GM12878 (cell line): Measurements from ENCODE around the gene TAOK2. TPM values are rescaled to one million over a fixed set of nuclear protein-coding genes. Genes with fewer than 3 reads are reported as not detected.

ENCODE experiments used
- ATF7 ChIP-seq: fragments of 450-650 bp; IDR thresholded peaks from 2 replicates; pipeline ENCODE4 v1.6.1; 2016; ENCODE audit warnings: low read depth, mild to moderate bottlenecking
- BCL11A ChIP-seq: IDR thresholded peaks from 2 replicates; pipeline ENCODE4 v1.6.1; 2011; ENCODE audit warnings: low read depth, low read length
- CBFB ChIP-seq: IDR thresholded peaks from 2 replicates; pipeline ENCODE4 v1.6.1; 2016; ENCODE audit warnings: antibody characterized with exemption, low read depth
- ESRRA ChIP-seq: IDR thresholded peaks from 2 replicates; pipeline ENCODE4 v1.6.1; 2012; ENCODE audit warnings: mild to moderate bottlenecking, low read length, improper control_type of control experiment
- HDGF ChIP-seq: fragments of 450-650 bp; IDR thresholded peaks from 2 replicates; pipeline ENCODE4 v1.6.1; 2016; ENCODE audit warnings: antibody characterized with exemption
- IKZF1 ChIP-seq: fragments of 450-650 bp; conservative IDR thresholded peaks from 2 replicates; pipeline ENCODE4 v1.6.1; 2017; ENCODE audit warnings: antibody characterized with exemption, mild to moderate bottlenecking
- KLF5 ChIP-seq: fragments of 450-650 bp; IDR thresholded peaks from 2 replicates; pipeline ENCODE4 v1.6.1; 2014; ENCODE audit warnings: mild to moderate bottlenecking; ENCODE audit not compliant: partially characterized antibody
- MEF2B ChIP-seq: fragments of 450-650 bp; IDR thresholded peaks from 2 replicates; pipeline ENCODE4 v1.6.1; 2018; ENCODE audit warnings: mild to moderate bottlenecking, moderate library complexity; ENCODE audit not compliant: partially characterized antibody, poor library complexity, severe bottlenecking
- NBN ChIP-seq: fragments of 450-650 bp; IDR thresholded peaks from 2 replicates; pipeline ENCODE4 v1.6.1; 2016
- NR2C1 ChIP-seq: fragments of 450-650 bp; IDR thresholded peaks from 2 replicates; pipeline ENCODE4 v1.6.1; 2017; ENCODE audit warnings: antibody characterized with exemption, mild to moderate bottlenecking, moderate library complexity
- NRF1 ChIP-seq: conservative IDR thresholded peaks from 2 replicates; pipeline ENCODE4 v1.6.1; 2011; ENCODE audit warnings: mild to moderate bottlenecking, low read depth, low read length, improper control_type of control experiment
- PRDM15 ChIP-seq: fragments of 450-650 bp; formaldehyde crosslinking; IDR thresholded peaks from 2 replicates; pipeline ENCODE4 v1.4.0; 2020; ENCODE audit warnings: mild to moderate bottlenecking, moderate library complexity
- RCOR1 ChIP-seq: conservative IDR thresholded peaks from 2 replicates; pipeline ENCODE4 v1.6.1; 2012; ENCODE audit warnings: low read depth, low read length, improper control_type of control experiment
- RELA ChIP-seq: fragments of 450-650 bp; IDR thresholded peaks from 2 replicates; pipeline ENCODE4 v1.8.0; 2014; ENCODE audit warnings: borderline replicate concordance; ENCODE audit not compliant: partially characterized antibody
- RFX5 ChIP-seq: IDR thresholded peaks from 2 replicates; pipeline ENCODE4 v1.6.1; 2011; ENCODE audit warnings: low read depth, low read length, improper control_type of control experiment
- SMAD1 ChIP-seq: fragments of 450-650 bp; IDR thresholded peaks from 2 replicates; pipeline ENCODE4 v1.6.1; 2018; ENCODE audit warnings: mild to moderate bottlenecking, low read depth; ENCODE audit not compliant: partially characterized antibody
- SUZ12 ChIP-seq: fragments of 200-600 bp; sonication (generic); IDR thresholded peaks from one replicate; pipeline ENCODE4 v1.6.1; 2018; ENCODE audit warnings: antibody characterized with exemption, mild to moderate bottlenecking; ENCODE audit not compliant: unreplicated experiment
- WRNIP1 ChIP-seq: IDR thresholded peaks from 2 replicates; pipeline ENCODE4 v1.6.1; 2011; ENCODE audit warnings: low read depth, low read length, improper control_type of control experiment, borderline replicate concordance
- YY1 ChIP-seq: IDR thresholded peaks from 2 replicates; pipeline ENCODE4 v1.6.1; 2011; ENCODE audit warnings: low read depth, mild to moderate bottlenecking, low read length
- ZNF207 ChIP-seq: fragments of 450-650 bp; IDR thresholded peaks from 2 replicates; pipeline ENCODE4 v1.6.1; 2014; ENCODE audit warnings: antibody characterized with exemption, mild to moderate bottlenecking, borderline replicate concordance
- ZNF384 ChIP-seq: IDR thresholded peaks from 2 replicates; pipeline ENCODE4 v1.6.1; 2012; ENCODE audit warnings: low read depth, mild to moderate bottlenecking, low read length, improper control_type of control experiment, borderline replicate concordance
- ZSCAN29 ChIP-seq: fragments of 450-650 bp; IDR thresholded peaks from 2 replicates; pipeline ENCODE4 v1.6.1; 2017; ENCODE audit warnings: mild to moderate bottlenecking, moderate library complexity
- polyA plus RNA-seq, 11 experiments: library from polyadenylated mRNA; depleted of rRNA in 4 of 11; unstranded in 6 of 11; stranded (reverse) in 5 of 11; fragments of >200 nt; fragmentation: Nextera tagmentation in 4 of 11; fragmentation: Illumina TruSeq in 1 of 11; extraction: Ambion mirVana in 4 of 11; extraction: Trizol in 1 of 11; gene quantifications; 1 replicate in 1 of 11; 2 replicates in 10 of 11; pipeline versions ENCODE4 v1.2.1 to v1.2.3, GENCODE V29; 2011 to 2016; ENCODE audit warnings: inconsistent platforms in 2 of 11, missing spikeins in 2 of 11, low read depth in 1 of 11
- total RNA-seq, 4 experiments: library from RNA; depleted of rRNA in 3 of 4; stranded (reverse); fragments of >200 nt in 3 of 4; fragmentation: Illumina TruSeq in 1 of 4; extraction: Trizol in 1 of 4; gene quantifications; 2 replicates each; pipeline versions ENCODE4 v1.2.1 to v1.2.3, GENCODE V29; 2013 to 2021
- TF ChIP-seq, protein P1 (sequence below): fragments of 450-650 bp; IDR thresholded peaks from 2 replicates; pipeline ENCODE4 v1.6.1; 2016; ENCODE audit warnings: mild to moderate bottlenecking
- TF ChIP-seq, protein P2 (sequence below): fragments of 450-650 bp; IDR thresholded peaks from 2 replicates; pipeline ENCODE4 v1.6.1; 2018; ENCODE audit warnings: borderline replicate concordance, mild to moderate bottlenecking; ENCODE audit not compliant: partially characterized antibody

TAOK2 gene
- total and polyA plus RNA-seq, 10 of the 15 experiments (the other 5 are each of a cell fraction or from before 2014, with no cell fraction given), result 0.14 to 40.2 (median 11.6) TPM

DNA sequence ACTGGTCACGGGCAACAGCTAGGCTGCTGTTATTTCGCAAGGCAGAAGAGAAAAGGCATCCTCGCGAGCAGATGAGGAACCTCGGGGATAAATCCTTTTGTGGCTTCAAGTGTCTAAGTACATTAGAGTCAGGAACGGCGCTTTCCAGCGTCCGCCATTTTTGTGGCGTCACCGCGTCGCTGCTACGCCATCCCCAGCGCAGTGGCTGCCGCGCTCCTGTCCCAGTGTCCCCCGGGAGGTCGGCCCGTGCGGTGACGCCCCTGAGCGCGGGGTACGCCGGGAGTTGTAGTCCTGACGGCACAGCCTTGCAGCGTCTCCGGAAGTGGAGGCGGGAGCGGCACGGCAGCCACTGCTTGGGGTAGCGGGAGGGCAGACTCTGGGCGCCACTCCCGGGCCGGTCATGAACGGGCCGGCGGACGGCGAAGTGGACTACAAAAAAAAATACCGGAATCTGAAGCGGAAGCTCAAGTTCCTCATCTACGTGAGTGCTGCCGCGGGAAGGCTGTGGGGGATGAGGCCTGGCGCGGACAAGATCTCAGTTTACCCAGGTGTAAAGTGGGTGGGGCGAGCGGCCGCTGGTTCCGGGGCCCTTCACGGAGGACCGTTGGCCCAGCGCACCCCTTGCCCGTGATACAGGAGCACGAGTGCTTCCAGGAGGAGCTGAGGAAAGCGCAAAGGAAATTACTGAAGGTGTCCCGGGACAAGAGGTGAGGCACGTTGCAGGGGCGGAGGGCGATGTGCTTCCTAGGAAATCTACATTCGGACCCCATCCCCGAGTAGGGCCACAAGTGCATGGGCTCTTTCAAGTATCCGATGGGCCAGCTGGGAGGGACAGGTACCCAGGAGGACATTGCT lies 22.5 kb downstream of the TAOK2 start, which contains the start of gene INO80E (continued):
- TF ChIP-seq, protein P1, sequence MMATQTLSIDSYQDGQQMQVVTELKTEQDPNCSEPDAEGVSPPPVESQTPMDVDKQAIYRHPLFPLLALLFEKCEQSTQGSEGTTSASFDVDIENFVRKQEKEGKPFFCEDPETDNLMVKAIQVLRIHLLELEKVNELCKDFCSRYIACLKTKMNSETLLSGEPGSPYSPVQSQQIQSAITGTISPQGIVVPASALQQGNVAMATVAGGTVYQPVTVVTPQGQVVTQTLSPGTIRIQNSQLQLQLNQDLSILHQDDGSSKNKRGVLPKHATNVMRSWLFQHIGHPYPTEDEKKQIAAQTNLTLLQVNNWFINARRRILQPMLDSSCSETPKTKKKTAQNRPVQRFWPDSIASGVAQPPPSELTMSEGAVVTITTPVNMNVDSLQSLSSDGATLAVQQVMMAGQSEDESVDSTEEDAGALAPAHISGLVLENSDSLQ, result no peak
- no peak for TF ChIP-seq WRNIP1
- TF ChIP-seq NRF1, result no peak
- TF ChIP-seq, protein P2, sequence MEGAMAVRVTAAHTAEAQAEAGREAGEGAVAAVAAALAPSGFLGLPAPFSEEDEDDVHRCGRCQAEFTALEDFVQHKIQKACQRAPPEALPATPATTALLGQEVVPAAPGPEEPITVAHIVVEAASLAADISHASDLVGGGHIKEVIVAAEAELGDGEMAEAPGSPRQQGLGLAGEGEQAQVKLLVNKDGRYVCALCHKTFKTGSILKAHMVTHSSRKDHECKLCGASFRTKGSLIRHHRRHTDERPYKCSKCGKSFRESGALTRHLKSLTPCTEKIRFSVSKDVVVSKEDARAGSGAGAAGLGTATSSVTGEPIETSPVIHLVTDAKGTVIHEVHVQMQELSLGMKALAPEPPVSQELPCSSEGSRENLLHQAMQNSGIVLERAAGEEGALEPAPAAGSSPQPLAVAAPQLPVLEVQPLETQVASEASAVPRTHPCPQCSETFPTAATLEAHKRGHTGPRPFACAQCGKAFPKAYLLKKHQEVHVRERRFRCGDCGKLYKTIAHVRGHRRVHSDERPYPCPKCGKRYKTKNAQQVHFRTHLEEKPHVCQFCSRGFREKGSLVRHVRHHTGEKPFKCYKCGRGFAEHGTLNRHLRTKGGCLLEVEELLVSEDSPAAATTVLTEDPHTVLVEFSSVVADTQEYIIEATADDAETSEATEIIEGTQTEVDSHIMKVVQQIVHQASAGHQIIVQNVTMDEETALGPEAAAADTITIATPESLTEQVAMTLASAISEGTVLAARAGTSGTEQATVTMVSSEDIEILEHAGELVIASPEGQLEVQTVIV, result peak; percentile 14
- TF ChIP-seq ATF7, result peak; percentile 79
- peak; percentile 62; the same call in 1 of the 2 replicates for TF ChIP-seq HDGF
- peak; percentile 18; the same call in 1 of the 2 replicates for TF ChIP-seq ZNF207
- TF ChIP-seq ZSCAN29, result no peak
- peak; percentile 43 for TF ChIP-seq KLF5
- no peak for TF ChIP-seq PRDM15 (CRISPR knock-in tag)
- TF ChIP-seq RCOR1, result no peak
- no peak for TF ChIP-seq ESRRA
- TF ChIP-seq RFX5, result no peak
- TF ChIP-seq BCL11A, result no peak
- peak; percentile 89 for TF ChIP-seq IKZF1
- TF ChIP-seq NBN, result peak; percentile 85
- TF ChIP-seq YY1, result peak; percentile 97
- no peak for TF ChIP-seq SMAD1
- TF ChIP-seq MEF2B, result peak; percentile 94
- TF ChIP-seq NR2C1, result peak; percentile 81
- TF ChIP-seq ZNF384, result no peak
- no peak for TF ChIP-seq SUZ12
- peak; percentile 60; the same call in 1 of the 2 replicates for TF ChIP-seq CBFB
- TF ChIP-seq RELA, result no peak
